ENCODE measurements around the gene JADE3. TPM values are rescaled to one million over a fixed set of nuclear protein-coding genes. Genes with fewer than 3 reads are reported as not detected.
A peak's percentile ranks its signal among the peaks of the same experiment; 100 is the strongest.

The JADE3 gene
- total and polyA plus RNA-seq, 2 experiments from 2014 or later: 4.5 to 15.3 TPM

DNA sequence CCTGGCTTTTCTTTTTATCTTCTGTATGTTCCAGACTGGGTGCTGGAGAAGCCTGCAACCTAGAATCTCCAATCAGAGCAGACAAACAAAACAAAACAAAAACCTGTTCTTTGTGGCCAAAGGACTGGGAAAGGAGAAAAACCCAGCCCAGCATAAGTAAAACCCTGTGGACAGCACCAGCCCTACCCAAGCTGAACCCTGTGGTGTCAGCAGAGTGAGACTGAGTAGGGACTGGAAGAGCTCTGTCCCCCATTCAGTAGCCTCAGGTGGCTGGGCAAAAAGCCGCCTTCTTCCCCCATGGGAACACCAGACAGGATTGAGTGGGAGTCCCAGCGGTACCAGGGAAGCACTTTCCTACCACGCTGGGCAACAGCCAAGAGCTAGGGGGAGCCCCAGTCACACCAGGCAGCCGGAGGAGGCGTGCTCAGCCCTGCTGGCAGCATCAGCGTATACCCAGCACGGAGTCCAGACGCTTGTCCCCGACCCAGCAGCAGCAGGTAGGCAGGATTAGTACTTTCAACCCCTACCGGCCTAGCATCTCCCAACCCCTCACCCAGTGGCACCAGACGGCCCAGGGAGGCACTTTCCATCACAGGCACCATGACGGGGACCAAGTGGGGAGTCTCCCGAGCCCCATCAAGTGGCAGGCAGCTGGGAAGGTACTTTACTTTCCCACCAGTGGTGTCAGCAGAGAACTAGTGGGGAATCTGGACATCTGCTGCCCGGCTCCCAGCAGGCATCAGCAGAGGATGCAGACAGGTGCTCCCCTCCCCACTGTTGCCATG is 8.6 kb upstream of the JADE3 start:
- no peak overlapping the region for H3K27ac ChIP-seq (ENCODE audit: low read depth)
- peak overlapping the region; percentile 72 for H3K4me3 Mint-ChIP-seq
- no peaks in the 10 kb centered on the region for H3K9me2 ChIP-seq (ENCODE audit: insufficient read depth)
- H3K9me3 Mint-ChIP-seq: no peaks in the 10 kb centered on the region
- no peaks in the 10 kb centered on the region for H3K79me2 ChIP-seq (replicated peaks; ENCODE audit: insufficient read depth)
- ATAC-seq (peak; percentile 99), DNase-seq (ENCODE audit: low spot score) (peak; percentile 77)
- H3K4me2 ChIP-seq: peak overlapping the region; percentile 77
- H3K36me3 ChIP-seq (ENCODE audit: insufficient read depth): no peaks in the 10 kb centered on the region
- TF ChIP-seq ZNF331 (CRISPR knock-in tag; IDR thresholded peaks at IDR 0.05; ENCODE audit: low read depth) (no peak), CTCF (conservative IDR thresholded peaks at IDR 0.05; ENCODE audit: low read depth in 2 of 2) (peak; percentile 39 to 79)
- TF ChIP-seq, protein P1, sequence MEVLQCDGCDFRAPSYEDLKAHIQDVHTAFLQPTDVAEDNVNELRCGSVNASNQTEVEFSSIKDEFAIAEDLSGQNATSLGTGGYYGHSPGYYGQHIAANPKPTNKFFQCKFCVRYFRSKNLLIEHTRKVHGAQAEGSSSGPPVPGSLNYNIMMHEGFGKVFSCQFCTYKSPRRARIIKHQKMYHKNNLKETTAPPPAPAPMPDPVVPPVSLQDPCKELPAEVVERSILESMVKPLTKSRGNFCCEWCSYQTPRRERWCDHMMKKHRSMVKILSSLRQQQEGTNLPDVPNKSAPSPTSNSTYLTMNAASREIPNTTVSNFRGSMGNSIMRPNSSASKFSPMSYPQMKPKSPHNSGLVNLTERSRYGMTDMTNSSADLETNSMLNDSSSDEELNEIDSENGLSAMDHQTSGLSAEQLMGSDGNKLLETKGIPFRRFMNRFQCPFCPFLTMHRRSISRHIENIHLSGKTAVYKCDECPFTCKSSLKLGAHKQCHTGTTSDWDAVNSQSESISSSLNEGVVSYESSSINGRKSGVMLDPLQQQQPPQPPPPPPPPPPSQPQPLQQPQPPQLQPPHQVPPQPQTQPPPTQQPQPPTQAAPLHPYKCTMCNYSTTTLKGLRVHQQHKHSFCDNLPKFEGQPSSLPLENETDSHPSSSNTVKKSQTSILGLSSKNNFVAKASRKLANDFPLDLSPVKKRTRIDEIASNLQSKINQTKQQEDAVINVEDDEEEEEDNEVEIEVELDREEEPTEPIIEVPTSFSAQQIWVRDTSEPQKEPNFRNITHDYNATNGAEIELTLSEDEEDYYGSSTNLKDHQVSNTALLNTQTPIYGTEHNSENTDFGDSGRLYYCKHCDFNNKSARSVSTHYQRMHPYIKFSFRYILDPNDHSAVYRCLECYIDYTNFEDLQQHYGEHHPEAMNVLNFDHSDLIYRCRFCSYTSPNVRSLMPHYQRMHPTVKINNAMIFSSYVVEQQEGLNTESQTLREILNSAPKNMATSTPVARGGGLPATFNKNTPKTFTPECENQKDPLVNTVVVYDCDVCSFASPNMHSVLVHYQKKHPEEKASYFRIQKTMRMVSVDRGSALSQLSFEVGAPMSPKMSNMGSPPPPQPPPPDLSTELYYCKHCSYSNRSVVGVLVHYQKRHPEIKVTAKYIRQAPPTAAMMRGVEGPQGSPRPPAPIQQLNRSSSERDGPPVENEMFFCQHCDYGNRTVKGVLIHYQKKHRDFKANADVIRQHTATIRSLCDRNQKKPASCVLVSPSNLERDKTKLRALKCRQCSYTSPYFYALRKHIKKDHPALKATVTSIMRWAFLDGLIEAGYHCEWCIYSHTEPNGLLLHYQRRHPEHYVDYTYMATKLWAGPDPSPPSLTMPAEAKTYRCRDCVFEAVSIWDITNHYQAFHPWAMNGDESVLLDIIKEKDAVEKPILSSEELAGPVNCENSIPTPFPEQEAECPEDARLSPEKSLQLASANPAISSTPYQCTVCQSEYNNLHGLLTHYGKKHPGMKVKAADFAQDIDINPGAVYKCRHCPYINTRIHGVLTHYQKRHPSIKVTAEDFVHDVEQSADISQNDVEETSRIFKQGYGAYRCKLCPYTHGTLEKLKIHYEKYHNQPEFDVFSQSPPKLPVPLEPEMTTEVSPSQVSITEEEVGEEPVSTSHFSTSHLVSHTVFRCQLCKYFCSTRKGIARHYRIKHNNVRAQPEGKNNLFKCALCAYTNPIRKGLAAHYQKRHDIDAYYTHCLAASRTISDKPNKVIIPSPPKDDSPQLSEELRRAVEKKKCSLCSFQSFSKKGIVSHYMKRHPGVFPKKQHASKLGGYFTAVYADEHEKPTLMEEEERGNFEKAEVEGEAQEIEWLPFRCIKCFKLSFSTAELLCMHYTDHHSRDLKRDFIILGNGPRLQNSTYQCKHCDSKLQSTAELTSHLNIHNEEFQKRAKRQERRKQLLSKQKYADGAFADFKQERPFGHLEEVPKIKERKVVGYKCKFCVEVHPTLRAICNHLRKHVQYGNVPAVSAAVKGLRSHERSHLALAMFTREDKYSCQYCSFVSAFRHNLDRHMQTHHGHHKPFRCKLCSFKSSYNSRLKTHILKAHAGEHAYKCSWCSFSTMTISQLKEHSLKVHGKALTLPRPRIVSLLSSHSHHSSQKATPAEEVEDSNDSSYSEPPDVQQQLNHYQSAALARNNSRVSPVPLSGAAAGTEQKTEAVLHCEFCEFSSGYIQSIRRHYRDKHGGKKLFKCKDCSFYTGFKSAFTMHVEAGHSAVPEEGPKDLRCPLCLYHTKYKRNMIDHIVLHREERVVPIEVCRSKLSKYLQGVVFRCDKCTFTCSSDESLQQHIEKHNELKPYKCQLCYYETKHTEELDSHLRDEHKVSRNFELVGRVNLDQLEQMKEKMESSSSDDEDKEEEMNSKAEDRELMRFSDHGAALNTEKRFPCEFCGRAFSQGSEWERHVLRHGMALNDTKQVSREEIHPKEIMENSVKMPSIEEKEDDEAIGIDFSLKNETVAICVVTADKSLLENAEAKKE (CRISPR knock-in tag; IDR thresholded peaks at IDR 0.05): no peak
- no peak overlapping the region for H3K27ac Mint-ChIP-seq
- no peaks in the 10 kb centered on the region for H3K27me3 Mint-ChIP-seq (ENCODE audit: insufficient read depth, low read depth, poor library complexity)
- H3K27me3 ChIP-seq (ENCODE audit: insufficient read depth): no peaks in the 10 kb centered on the region
- H3K4me1 ChIP-seq (ENCODE audit: insufficient read depth): no peaks in the 10 kb centered on the region
- H3K36me3 Mint-ChIP-seq (ENCODE audit: low read depth): no peaks in the 10 kb centered on the region
- peaks cover 9% of the 10 kb centered on the region; the same call in 2 of the 3 replicates for H3K4me1 Mint-ChIP-seq
- no peaks in the 10 kb centered on the region for H3F3A ChIP-seq (replicated peaks; ENCODE audit: low read depth)
- no peaks in the 10 kb centered on the region for H4K20me1 ChIP-seq (replicated peaks; ENCODE audit: insufficient read depth)
- peak overlapping the region; percentile 78; the same call in 1 of the 2 replicates for H2AFZ ChIP-seq
- H3K4me3 ChIP-seq: peak overlapping the region; percentile 53

All from GM23338 (cell line).